ENCODE data around the gene FGFBP2. TPM values are rescaled to one million over a fixed set of nuclear protein-coding genes. Genes with fewer than 3 reads are reported as not detected.

The FGFBP2 gene
- total RNA-seq, 1 experiment from 2014 or later = 0.25 TPM

GRCh38 chr4:15928883-15929282, 34.1 kb downstream of the FGFBP2 start:
- no peak for DNase-seq
- Histone ChIP-seq H3K4me3 (ENCODE audit: low read depth, low read length) (no peak overlapping the region), H3K36me3 (ENCODE audit: control insufficient read depth, insufficient read depth, low read length) (no peaks in the 10 kb centered on the region), H3K27me3 (replicated peaks; ENCODE audit: control insufficient read depth, insufficient read depth, low read length) (no peaks in the 10 kb centered on the region), H3K4me1 (no peaks in the 10 kb centered on the region), H3K9me3 (no peaks in the 10 kb centered on the region)
- peaks cover 12% of the 10 kb centered on the region for H3K27me3 Mint-ChIP-seq (ENCODE audit: insufficient read depth, unreplicated experiment)
- ChIA-PET POLR2A (no interaction called here), CTCF (no interaction called here)
- intact Hi-C loops (cut with micrococcal nuclease; ENCODE audit: unreplicated experiment) = no loop called here
- no peak overlapping the region for H3K4me3 Mint-ChIP-seq (ENCODE audit: unreplicated experiment)
- no peaks in the 10 kb centered on the region for H3K36me3 Mint-ChIP-seq (ENCODE audit: insufficient read depth, unreplicated experiment)
- no peak overlapping the region for H3K27ac Mint-ChIP-seq (ENCODE audit: unreplicated experiment)
- no peaks in the 10 kb centered on the region for H3K9me3 Mint-ChIP-seq (ENCODE audit: unreplicated experiment)
- no peaks in the 10 kb centered on the region for H3K4me1 Mint-ChIP-seq (ENCODE audit: low read depth, unreplicated experiment)
- no TSS peak for BruUV-seq (replicated peaks)
- no peak for TF ChIP-seq CTCF (IDR thresholded peaks at IDR 0.05; ENCODE audit: insufficient read depth in 1 of 2, low read depth in 1 of 2, low read length in 1 of 2, severe bottlenecking in 1 of 2, unreplicated experiment in 1 of 2)

- H3K27ac Mint-ChIP-seq (ENCODE audit: unreplicated experiment) = no peak overlapping the region
- intact Hi-C loops (cut with micrococcal nuclease; ENCODE audit: unreplicated experiment) = no loop called here
- H3K27me3 Mint-ChIP-seq (ENCODE audit: insufficient read depth, unreplicated experiment) = peaks cover 21% of the 10 kb centered on the region
- no peaks in the 10 kb centered on the region for H3K4me1 Mint-ChIP-seq (ENCODE audit: low read depth, unreplicated experiment)
- H3K4me3 Mint-ChIP-seq (ENCODE audit: unreplicated experiment) = no peak overlapping the region
- CTCF ChIA-PET = no interaction called here
- no peaks in the 10 kb centered on the region for H3K36me3 Mint-ChIP-seq (ENCODE audit: insufficient read depth, unreplicated experiment)
- no peaks in the 10 kb centered on the region for H3K9me3 Mint-ChIP-seq (ENCODE audit: unreplicated experiment)
- H3K4me1 ChIP-seq = no peaks in the 10 kb centered on the region
- POLR2A ChIA-PET = no interaction called here
- no peaks in the 10 kb centered on the region for H3K9me3 ChIP-seq
- BruUV-seq (replicated peaks) = no TSS peak
- no peaks in the 10 kb centered on the region for H3K36me3 ChIP-seq (ENCODE audit: control insufficient read depth, insufficient read depth, low read length)
- no peaks in the 10 kb centered on the region for H3K27me3 ChIP-seq (replicated peaks; ENCODE audit: control insufficient read depth, insufficient read depth, low read length)
- no peak for DNase-seq
- TF ChIP-seq CTCF (IDR thresholded peaks at IDR 0.05; ENCODE audit: insufficient read depth in 1 of 2, low read depth in 1 of 2, low read length in 1 of 2, severe bottlenecking in 1 of 2, unreplicated experiment in 1 of 2) = no peak
- no peak overlapping the region for H3K4me3 ChIP-seq (ENCODE audit: low read depth, low read length)
These were observed 36.5 kb downstream of the FGFBP2 start for GRCh38 chr4:15926486-15926885.

- H3K4me3 Mint-ChIP-seq (ENCODE audit: unreplicated experiment) = no peak overlapping the region
- H3K27me3 Mint-ChIP-seq (ENCODE audit: insufficient read depth, unreplicated experiment) = peaks cover 15% of the 10 kb centered on the region
- TF ChIP-seq CTCF (IDR thresholded peaks at IDR 0.05; ENCODE audit: insufficient read depth in 1 of 2, low read depth in 1 of 2, low read length in 1 of 2, severe bottlenecking in 1 of 2, unreplicated experiment in 1 of 2) = no peak
- intact Hi-C loops (cut with micrococcal nuclease; ENCODE audit: unreplicated experiment) = no loop called here
- DNase-seq = no peak
- no peaks in the 10 kb centered on the region for H3K36me3 Mint-ChIP-seq (ENCODE audit: insufficient read depth, unreplicated experiment)
- no TSS peak for BruUV-seq (replicated peaks)
- H3K36me3 ChIP-seq (ENCODE audit: control insufficient read depth, insufficient read depth, low read length) = no peaks in the 10 kb centered on the region
- no peak overlapping the region for H3K27ac Mint-ChIP-seq (ENCODE audit: unreplicated experiment)
- H3K4me1 Mint-ChIP-seq (ENCODE audit: low read depth, unreplicated experiment) = no peaks in the 10 kb centered on the region
- H3K4me1 ChIP-seq = no peaks in the 10 kb centered on the region
- H3K9me3 ChIP-seq = no peaks in the 10 kb centered on the region
- H3K9me3 Mint-ChIP-seq (ENCODE audit: unreplicated experiment) = no peaks in the 10 kb centered on the region
- H3K4me3 ChIP-seq (ENCODE audit: low read depth, low read length) = no peak overlapping the region
- no peaks in the 10 kb centered on the region for H3K27me3 ChIP-seq (replicated peaks; ENCODE audit: control insufficient read depth, insufficient read depth, low read length)
- CTCF ChIA-PET = no interaction called here
- POLR2A ChIA-PET = no interaction called here
These were observed 37.1 kb downstream of the FGFBP2 start for GRCh38 chr4:15925830-15926229.
